Pons (tissue), 1 donor: ENCODE data around the gene NFE2L2.
A peak's percentile ranks its signal among the peaks of the same experiment; 100 is the strongest.
"Not testable (repeated sequence)": the region's sequence is repeated elsewhere in the genome, so short reads cannot be mapped to it uniquely, and the experiment has no call there.

Experiments
- DNase-seq: peaks from one replicate; pipeline ENCODE4 v3.0.0-alpha.2; 2016; ENCODE audit warnings: low spot score

Gene NFE2L2

DNA sequence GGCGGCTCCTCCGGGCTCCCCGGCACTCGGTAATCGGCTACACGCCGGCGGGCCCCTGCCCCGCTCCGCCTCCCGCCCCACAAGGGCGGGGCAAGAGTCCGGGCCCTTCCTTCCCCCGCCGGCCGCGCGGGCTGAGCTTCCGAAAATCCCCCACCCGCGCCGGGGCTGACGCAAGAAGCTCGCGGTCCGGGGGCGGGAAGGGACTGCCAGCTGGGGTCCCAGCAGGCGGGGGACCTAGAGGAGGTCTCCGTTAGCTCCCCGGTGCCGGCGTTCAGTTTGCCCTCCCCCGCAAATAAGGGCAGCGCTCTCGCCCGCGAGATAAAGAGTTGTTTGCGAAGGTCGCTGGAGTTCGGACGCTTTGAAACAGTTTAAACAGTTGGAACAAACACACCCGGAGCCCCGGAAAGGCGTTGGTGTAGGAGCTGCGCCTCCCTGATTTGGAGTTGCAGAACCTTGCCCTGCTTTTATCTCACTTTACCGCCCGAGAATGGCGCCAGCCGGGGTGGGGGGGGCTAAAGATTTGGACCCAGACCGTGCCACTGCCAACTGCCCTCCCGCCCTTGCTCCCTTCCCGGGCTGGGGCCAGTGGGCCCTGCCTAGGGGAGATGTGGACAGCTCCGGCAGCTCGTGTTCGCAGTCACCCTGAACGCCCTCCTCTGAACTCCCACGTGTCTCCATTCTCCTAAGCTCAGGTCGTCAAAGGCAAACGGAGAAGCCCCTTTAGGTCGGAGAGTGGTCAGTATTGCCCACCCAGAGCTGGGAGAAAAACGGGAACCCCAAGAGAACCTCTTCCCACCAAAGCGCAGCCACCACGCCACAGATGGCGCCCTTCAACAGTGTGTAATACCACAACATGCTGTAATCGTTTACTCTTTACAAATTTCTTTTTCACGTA is at the start of gene NFE2L2:
Gene NFE2L2, minus strand, starts transcription at position 35 of the 895 bp plus-strand sequence. CDS start 151 bp downstream, outside the sequence.
- DNase-seq: peak; percentile 89

- no peak for DNase-seq
These were observed 49.7 kb upstream of the NFE2L2 start for GRCh38 chr2:177314194-177314593.

DNA sequence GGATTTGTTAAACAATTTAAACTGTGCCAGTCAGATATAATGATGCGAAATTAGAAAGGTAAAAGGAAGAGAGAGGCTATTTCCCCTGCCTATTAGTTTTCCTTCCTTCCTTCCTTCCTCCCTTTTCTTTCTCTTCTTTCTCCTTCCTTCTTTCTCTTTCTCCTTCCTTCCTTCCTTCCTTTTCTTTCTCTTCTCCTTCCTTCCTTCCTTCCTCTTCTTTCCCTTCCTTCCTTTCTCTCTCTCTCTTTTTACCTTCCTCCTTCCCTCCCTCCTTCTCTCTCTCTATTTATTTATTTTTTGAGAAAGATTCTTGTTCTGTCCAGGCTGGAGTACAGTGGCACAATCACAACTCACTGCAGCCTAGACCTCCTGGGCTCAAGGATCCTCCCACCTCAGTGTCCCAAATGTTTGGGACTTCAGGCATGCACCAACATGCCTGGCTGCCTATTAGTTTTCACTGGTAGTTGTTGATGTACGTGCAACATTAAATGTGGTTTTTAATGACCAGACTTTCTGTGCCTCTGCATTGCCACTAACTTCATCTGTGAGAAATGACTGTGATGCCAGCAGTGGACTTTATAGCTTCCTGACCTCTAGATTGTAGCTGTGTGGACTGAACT is 48.7 kb upstream of the NFE2L2 start:
- DNase-seq: no peak

- no peak for DNase-seq
These were observed 48.0 kb upstream of the NFE2L2 start for GRCh38 chr2:177312562-177312961.

- DNase-seq: not testable (repeated sequence)
These were observed 45.3 kb upstream of the NFE2L2 start for GRCh38 chr2:177309672-177310309.

GRCh38 chr2:177306550-177306949 is 42.0 kb upstream of the NFE2L2 start:
- no peak for DNase-seq

DNA sequence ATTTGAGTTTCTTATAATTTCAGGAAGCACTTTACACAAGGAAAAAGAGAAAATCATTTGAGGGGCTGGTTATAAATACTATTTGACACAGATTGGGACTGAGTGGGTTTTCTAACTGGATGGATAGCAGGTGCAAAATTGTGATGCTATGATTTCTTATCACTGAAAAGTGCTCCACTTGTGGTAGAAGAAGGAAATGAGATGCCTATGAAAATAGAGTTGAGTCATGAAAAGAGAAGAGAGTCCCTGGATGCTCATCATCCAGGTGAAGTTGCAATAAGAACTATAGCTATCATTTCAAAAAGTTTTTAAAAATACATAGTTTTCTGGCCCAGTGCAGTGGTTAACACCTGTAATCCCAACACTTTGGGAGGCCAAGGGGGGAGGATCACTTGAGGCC is 39.4 kb upstream of the NFE2L2 start:
- DNase-seq: no peak

DNA sequence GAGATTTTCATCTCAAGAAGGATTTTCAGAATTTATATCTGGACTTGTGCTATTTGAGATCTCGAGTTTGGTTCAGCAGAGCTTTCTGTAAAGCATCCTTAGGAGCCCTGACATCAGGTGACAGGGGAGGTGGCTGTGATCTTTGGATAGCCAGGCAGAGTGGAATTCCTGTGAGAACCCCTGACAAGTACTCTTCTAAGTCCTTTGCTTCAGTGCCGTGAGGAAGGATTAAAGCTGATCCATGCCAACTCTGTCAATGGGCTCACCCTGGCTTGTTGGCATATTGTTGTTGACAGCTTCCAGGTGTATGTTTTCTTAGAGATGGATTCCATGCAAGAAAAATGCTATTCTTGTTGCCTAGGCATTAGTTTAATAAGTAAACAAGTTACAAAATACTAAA is 38.0 kb upstream of the NFE2L2 start:
- DNase-seq: no peak

DNA sequence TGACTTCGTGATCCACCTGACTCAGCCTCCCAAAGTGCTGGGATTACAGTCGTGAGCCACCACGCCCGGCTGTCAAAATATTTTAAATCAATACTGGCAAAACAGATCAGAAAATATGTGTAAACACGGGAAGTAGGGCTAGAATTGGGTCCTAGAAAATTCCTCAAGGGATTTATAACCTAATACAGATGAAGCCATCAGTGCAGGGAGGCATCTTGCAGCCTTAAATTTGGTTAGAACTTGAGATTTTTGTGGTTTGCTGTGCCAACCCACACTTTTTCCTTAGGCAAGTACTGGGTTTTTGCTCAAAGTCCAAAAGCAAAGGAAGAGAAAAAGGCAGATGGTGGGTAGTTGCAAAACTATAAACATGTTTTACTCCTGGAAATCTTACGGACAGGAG is 33.7 kb upstream of the NFE2L2 start:
- no peak for DNase-seq

DNA sequence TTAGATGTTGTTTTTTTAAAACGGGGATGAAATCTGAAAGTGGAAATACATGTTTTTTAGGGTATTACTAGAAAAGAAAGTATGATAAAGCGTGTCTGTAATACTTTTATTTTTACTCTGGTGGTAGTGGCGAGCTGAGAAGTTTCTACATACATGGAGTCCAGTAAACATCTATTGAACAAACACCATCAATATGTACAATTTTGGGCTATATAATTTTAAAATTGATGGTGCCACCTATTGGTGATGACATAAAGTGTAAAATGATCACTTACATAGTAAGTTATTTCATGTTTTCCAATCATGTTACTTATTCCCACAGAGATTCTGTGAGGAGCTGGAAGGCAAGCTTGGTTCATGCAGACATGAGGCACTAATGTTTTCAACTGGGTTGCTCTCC is 31.5 kb upstream of the NFE2L2 start:
- DNase-seq: peak; percentile 58

- no peak for DNase-seq
These were observed 31.0 kb upstream of the NFE2L2 start for GRCh38 chr2:177295484-177295883.

- DNase-seq: no peak
These were observed 27.2 kb upstream of the NFE2L2 start for GRCh38 chr2:177291701-177292100.

DNA sequence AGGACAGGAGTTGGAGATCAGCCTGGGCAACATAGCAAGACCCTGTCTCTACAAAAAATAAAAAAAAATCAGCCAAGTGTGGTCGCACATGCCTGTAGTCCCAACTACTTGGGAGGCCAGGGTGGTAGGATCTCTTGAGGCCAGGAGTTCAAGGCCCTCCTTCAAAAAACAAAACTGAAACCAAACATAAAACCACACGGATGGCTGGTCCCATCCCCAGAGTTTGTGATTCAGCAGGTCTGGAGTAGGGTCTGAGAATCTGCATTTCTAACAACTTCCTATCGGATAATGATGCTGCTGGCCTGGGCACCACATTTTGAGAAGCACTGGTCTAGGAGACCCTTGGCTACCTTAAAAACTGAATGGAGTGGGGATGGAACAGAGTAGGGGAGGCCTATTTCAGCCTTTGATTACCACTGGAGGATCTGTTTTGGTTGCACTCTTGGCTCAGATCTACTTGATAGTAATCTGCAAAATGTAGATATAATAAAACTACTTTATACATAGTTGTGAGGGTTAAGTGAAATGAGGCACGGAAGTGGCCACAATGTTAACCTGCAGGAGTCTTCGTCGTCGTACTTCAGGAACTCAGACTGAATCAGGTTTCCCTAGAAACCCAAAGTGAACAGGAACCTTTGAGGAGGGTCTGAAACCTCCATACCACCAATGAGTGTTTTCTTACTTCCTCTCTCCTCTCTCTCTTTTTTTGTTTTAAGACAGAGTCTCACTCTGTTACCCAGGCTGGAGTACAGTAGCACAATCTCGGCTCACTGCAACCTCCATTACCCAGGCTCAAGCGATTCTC is 25.5 kb upstream of the NFE2L2 start:
- no peak for DNase-seq

- no peak for DNase-seq
These were observed 23.3 kb upstream of the NFE2L2 start for GRCh38 chr2:177287814-177288213.

- no peak for DNase-seq
These were observed 21.6 kb upstream of the NFE2L2 start for GRCh38 chr2:177285892-177286715.

DNA sequence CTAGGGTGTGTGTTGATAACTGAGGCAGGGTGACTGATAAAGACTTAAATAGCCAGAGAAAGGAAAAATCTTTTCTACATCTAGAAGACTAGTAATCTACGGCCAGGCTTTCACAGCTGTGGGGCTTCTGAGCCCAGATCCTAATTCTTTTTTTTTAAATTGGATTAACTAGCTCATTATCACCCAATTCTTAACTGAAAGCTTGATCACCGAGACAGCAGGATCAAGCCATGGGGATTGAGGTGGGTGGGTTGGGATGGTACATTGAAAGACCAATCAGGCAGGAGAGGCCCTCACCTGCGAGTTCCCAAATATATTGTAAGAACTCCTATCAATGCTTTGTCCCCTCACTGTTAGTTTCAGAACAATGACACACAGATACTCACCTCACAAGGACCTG is 20.0 kb upstream of the NFE2L2 start:
- DNase-seq: no peak

- no peak for DNase-seq
These were observed 19.4 kb upstream of the NFE2L2 start for GRCh38 chr2:177283906-177284305.

GRCh38 chr2:177282787-177283572 is 18.5 kb upstream of the NFE2L2 start:
- no peak for DNase-seq

DNA sequence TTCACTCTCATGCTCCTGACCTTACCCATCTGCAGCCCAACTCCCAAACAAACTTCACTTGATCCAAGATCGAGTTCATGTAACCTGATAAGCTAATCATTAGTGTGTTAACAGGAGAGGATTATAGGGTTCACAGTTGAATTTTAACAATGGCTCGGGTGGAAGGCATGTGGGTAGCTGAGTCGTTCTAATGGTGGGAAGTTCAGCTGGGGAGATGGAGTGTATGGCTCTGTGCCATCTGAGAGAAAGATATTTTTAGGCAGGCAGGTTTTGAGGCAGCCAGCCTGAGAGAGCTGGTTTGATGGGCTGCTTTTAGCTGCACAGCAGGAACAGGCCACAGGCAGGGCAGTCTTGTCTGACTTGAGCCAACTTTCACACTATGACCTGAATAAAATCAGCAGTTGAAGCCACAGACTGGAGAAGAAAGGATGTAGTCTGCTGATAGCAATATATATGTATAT is 17.7 kb upstream of the NFE2L2 start:
- no peak for DNase-seq
